Activated CD4-positive, alpha-beta T cell treated with anti-CD3 and anti-CD28 coated beads for 48 hours (primary cell): Measurements from ENCODE around the gene FGFBP1.

ENCODE experiments used
- DNase-seq: peaks from one replicate; pipeline ENCODE4 v3.0.0-alpha.2; 2020

FGFBP1 gene

GRCh38 chr4:15938640-15939039 is at the start of gene FGFBP1:
Gene FGFBP1, minus strand, starts transcription at chr4:15938740. Its CDS starts 2,108 bp downstream, at chr4:15936632.
- no peak for DNase-seq

GRCh38 chr4:15988222-15988621 is 49.7 kb upstream of the FGFBP1 start:
- DNase-seq: no peak

GRCh38 chr4:15986907-15987306 is 48.4 kb upstream of the FGFBP1 start:
- DNase-seq: no peak

- DNase-seq: no peak
Measured at GRCh38 chr4:15983610-15984009, 45.1 kb upstream of the FGFBP1 start.

- no peak for DNase-seq
Measured at GRCh38 chr4:15982842-15983524, 44.4 kb upstream of the FGFBP1 start.

- DNase-seq: no peak
Measured at GRCh38 chr4:15976456-15977447, 38.2 kb upstream of the FGFBP1 start.

GRCh38 chr4:15971068-15971801 is 32.7 kb upstream of the FGFBP1 start:
- DNase-seq: no peak

GRCh38 chr4:15968551-15969300 is 30.2 kb upstream of the FGFBP1 start:
- DNase-seq: no peak

- DNase-seq: no peak
Measured at GRCh38 chr4:15965325-15965724, 26.8 kb upstream of the FGFBP1 start.

- DNase-seq: peak; percentile 11
Measured at GRCh38 chr4:15964159-15964558, 25.6 kb upstream of the FGFBP1 start.

GRCh38 chr4:15963576-15963975 is 25.0 kb upstream of the FGFBP1 start:
- peak; percentile 71 for DNase-seq

- peak; percentile 76 for DNase-seq
Measured at GRCh38 chr4:15963001-15963451, 24.5 kb upstream of the FGFBP1 start, which contains the start of gene FGFBP2. Gene FGFBP2, minus strand, starts transcription at chr4:15963175. Its CDS starts 46 bp downstream, at chr4:15963129.

- no peak for DNase-seq
Measured at GRCh38 chr4:15961781-15962510, 23.4 kb upstream of the FGFBP1 start.

- peak; percentile 33 for DNase-seq
Measured at GRCh38 chr4:15958562-15958961, 20.0 kb upstream of the FGFBP1 start.

- peak; percentile 92 for DNase-seq
Measured at GRCh38 chr4:15956179-15956850, 17.8 kb upstream of the FGFBP1 start.

GRCh38 chr4:15955670-15956069 is 17.1 kb upstream of the FGFBP1 start:
- DNase-seq: no peak

GRCh38 chr4:15953625-15954024 is 15.1 kb upstream of the FGFBP1 start:
- DNase-seq: no peak

GRCh38 chr4:15951781-15952180 is 13.2 kb upstream of the FGFBP1 start:
- no peak for DNase-seq

GRCh38 chr4:15948826-15949225 is 10.3 kb upstream of the FGFBP1 start:
- no peak for DNase-seq

GRCh38 chr4:15947684-15948083 is 9.1 kb upstream of the FGFBP1 start:
- no peak for DNase-seq

- DNase-seq: no peak
Measured at GRCh38 chr4:15945516-15945915, 7.0 kb upstream of the FGFBP1 start.
